SK-N-SH (cell line): ENCODE results near the gene NPHS1.

ENCODE experiments used
- FOXJ3 ChIP-seq: sonication (generic); formaldehyde crosslinking; IDR thresholded peaks from 2 replicates; pipeline ENCODE4 v1.5.1; 2020; ENCODE audit warnings: mild to moderate bottlenecking, missing genetic modification reagents
- TAF1 ChIP-seq: IDR thresholded peaks from 2 replicates; pipeline ENCODE4 v1.6.1; 2012; ENCODE audit warnings: low read depth, mild to moderate bottlenecking, low read length, moderate library complexity, borderline replicate concordance

- no peak for TF ChIP-seq FOXJ3 (CRISPR knock-in tag)
- TF ChIP-seq TAF1 = no peak
Observed at GRCh38 chr19:35792888-35793287, 59.4 kb downstream of the NPHS1 start.
